ENCODE results near the gene WFS1. TPM values are rescaled to one million over a fixed set of nuclear protein-coding genes. Genes with fewer than 3 reads are reported as not detected.

Gene WFS1
- total and polyA plus RNA-seq, 2 of the 8 experiments (the other 6 are each of a cell fraction or from before 2014, with no cell fraction given) = 29.1 to 43.1 TPM

- Histone ChIP-seq H2AFZ (ENCODE audit: low read length) (no peak overlapping the region), H3K27me3 (replicated peaks in 1 of 4; ENCODE audit: control insufficient read depth in 3 of 4, extremely low read depth in 1 of 4, insufficient read depth in 3 of 4, low read length in 3 of 4) (no peaks in the 10 kb centered on the region), H3K4ac (replicated peaks; ENCODE audit: insufficient read length, low read depth, low read length) (no peak overlapping the region), H3K18ac (ENCODE audit: extremely low read depth, low read length) (no peak overlapping the region), H3K14ac (ENCODE audit: insufficient read length) (no peak overlapping the region), H3K4me1 (replicated peaks in 1 of 4; ENCODE audit: control insufficient read depth in 3 of 4, insufficient read depth in 4 of 4, low read length in 3 of 4) (no peaks in the 10 kb centered on the region), H4K91ac (replicated peaks; ENCODE audit: insufficient read length, low read length) (no peak overlapping the region), H4K8ac (ENCODE audit: extremely low read depth, insufficient read depth, low read length) (no peak overlapping the region), H3K4me3 (ENCODE audit: extremely low read depth in 1 of 4, insufficient read depth in 2 of 4, low read depth in 3 of 4, low read length in 4 of 4) (no peak overlapping the region), H2BK120ac (replicated peaks; ENCODE audit: low read depth, low read length) (no peak overlapping the region), H3K79me2 (ENCODE audit: control insufficient read depth in 1 of 2, insufficient read depth in 2 of 2, low read length in 2 of 2) (no peaks in the 10 kb centered on the region), H2BK20ac (ENCODE audit: low read length) (no peak overlapping the region), H3K56ac (replicated peaks; ENCODE audit: insufficient read length, low read depth, low read length) (no peak overlapping the region), H3K4me2 (ENCODE audit: insufficient read depth in 1 of 2, low read depth in 2 of 2, low read length in 2 of 2) (no peak overlapping the region), H3K79me1 (ENCODE audit: low read depth, low read length) (no peaks in the 10 kb centered on the region), H2BK12ac (ENCODE audit: low read depth, low read length) (no peak overlapping the region), H3K36me3 (ENCODE audit: control insufficient read depth in 2 of 4, insufficient read depth in 4 of 4, low read length in 3 of 4) (no peaks in the 10 kb centered on the region), H2BK5ac (ENCODE audit: low read depth, low read length) (no peak overlapping the region), H3K23me2 (ENCODE audit: low read depth, low read length) (no peaks in the 10 kb centered on the region), H3K9ac (replicated peaks in 1 of 4; ENCODE audit: extremely low read depth in 1 of 4, low read depth in 3 of 4, low read length in 3 of 4) (no peak overlapping the region), H3K27ac (ENCODE audit: low read depth, low read length) (no peak overlapping the region), H3K9me3 (ENCODE audit: insufficient read depth in 2 of 2, low read depth in 1 of 2, low read length in 1 of 2) (no peaks in the 10 kb centered on the region; a peak in 1 of 4 replicates), H4K5ac (ENCODE audit: insufficient read length, low read depth, low read length) (no peak overlapping the region), H4K20me1 (replicated peaks in 1 of 2; ENCODE audit: control insufficient read depth in 1 of 2, insufficient read depth in 2 of 2, low read length in 2 of 2) (peaks cover 0 to 1% of the 10 kb centered on the region in 2 experiments), H2BK15ac (ENCODE audit: low read length) (no peak overlapping the region), H2AK5ac (ENCODE audit: low read depth, low read length) (no peak overlapping the region), H3K23ac (ENCODE audit: insufficient read length) (no peak overlapping the region)
- POLR2A ChIA-PET (ENCODE audit: partially characterized antibody) = interaction anchor here (1.3 kb wide), 1 partner anchor 14 kb away, joined by 3 read pairs; no protein-coding TSS in a partner anchor
- 83% methylated on average over 6 of the region's 6 CpGs; no CpG with 5 or more reads in 1 of the 2 experiments for WGBS, 2 experiments (ENCODE audit: extremely low coverage in 1 of 2, insufficient coverage in 1 of 2, insufficient read length in 1 of 2, insufficient replicate concordance in 2 of 2, low coverage in 1 of 2, low lambda C conversion rate in 2 of 2, missing lambda C conversion rate in 1 of 2)
- CTCF ChIA-PET (ENCODE audit: partially characterized antibody) = interaction anchor here (0.6 to 22.3 kb wide), 9 partner anchors 11 to 158 kb away, joined by 3 to 908 read pairs (median 4); partner anchors contain the start of gene WFS1
- DNase-seq (ENCODE audit: low read depth in 1 of 2, low spot score in 2 of 2) (no peak), FAIRE-seq (no peak)
- TF ChIP-seq EZH2 (IDR thresholded peaks at IDR 0.05; ENCODE audit: low read depth, low read length, severe bottlenecking) (no peak), POLR2AphosphoS5 (IDR thresholded peaks at IDR 0.05; ENCODE audit: low read depth, low read length) (no peak), USF2 (IDR thresholded peaks at IDR 0.05; ENCODE audit: low read length) (no peak), HDAC6 (IDR thresholded peaks at IDR 0.05; ENCODE audit: low read depth, low read length) (no peak), RAD21 (IDR thresholded peaks at IDR 0.05 in 1 of 2, conservative IDR thresholded peaks at IDR 0.05 in 1 of 2; ENCODE audit: low read depth in 2 of 2, low read length in 2 of 2) (no peak), PHF8 (conservative IDR thresholded peaks at IDR 0.05; ENCODE audit: low read depth, low read length) (no peak), CTBP2 (IDR thresholded peaks at IDR 0.05; ENCODE audit: borderline replicate concordance, insufficient read depth, insufficient read length, low read length) (no peak), KDM1A (IDR thresholded peaks at IDR 0.05; ENCODE audit: borderline replicate concordance, low read length) (no peak)
Observed at GRCh38 chr4:6316461-6317003, 46.9 kb downstream of the WFS1 start.
